Liver (tissue), 9 donors: ENCODE results near the gene ELOVL3. TPM values are rescaled to one million over a fixed set of nuclear protein-coding genes. Genes with fewer than 3 reads are reported as not detected.

ENCODE experiments used
- DNase-seq: peaks from one replicate; pipeline ENCODE4 v3.0.0-alpha.2; 2017; ENCODE audit warnings: low spot score
- H3K27ac ChIP-seq, 2 donors: one replicate each; pipeline ENCODE4 v1.7.0; 2013; ENCODE audit warnings: inconsistent platforms in 2 of 2, low read length in 2 of 2, control low read depth in 1 of 2, low read depth in 1 of 2, mild to moderate bottlenecking in 1 of 2
- H3K27me3 ChIP-seq, 4 donors: one replicate each; pipeline versions ENCODE4 v1.6.1 to v1.7.0; 2013; ENCODE audit warnings: low read length in 3 of 4, inconsistent platforms in 1 of 4, mild to moderate bottlenecking in 1 of 4, moderate library complexity in 1 of 4; ENCODE audit not compliant: control insufficient read depth in 4 of 4, insufficient read depth in 4 of 4
- H3K36me3 ChIP-seq, 4 donors: one replicate each; pipeline versions ENCODE4 v1.6.1 to v1.7.0; 2013; ENCODE audit warnings: low read length in 3 of 4, mild to moderate bottlenecking in 3 of 4, low read depth in 1 of 4, moderate library complexity in 1 of 4; ENCODE audit not compliant: control insufficient read depth in 4 of 4, insufficient read depth in 3 of 4
- H3K4me1 ChIP-seq, 4 donors: one replicate each; pipeline versions ENCODE4 v1.6.1 to v1.7.0; 2013; ENCODE audit warnings: low read length in 3 of 4, mild to moderate bottlenecking in 3 of 4, moderate library complexity in 1 of 4; ENCODE audit not compliant: control insufficient read depth in 4 of 4, insufficient read depth in 4 of 4
- H3K4me3 ChIP-seq, 3 donors: one replicate each; pipeline versions ENCODE4 v1.6.1 to v1.7.0; 2013; ENCODE audit warnings: low read length in 3 of 3, control low read depth in 1 of 3, low read depth in 1 of 3, mild to moderate bottlenecking in 1 of 3
- H3K9ac ChIP-seq, 2 donors: one replicate each; pipeline ENCODE4 v1.7.0; 2013; ENCODE audit warnings: low read length in 2 of 2, mild to moderate bottlenecking in 2 of 2, moderate library complexity in 2 of 2, control low read depth in 1 of 2, low read depth in 1 of 2
- H3K9me3 ChIP-seq, 4 donors: one replicate each; pipeline versions ENCODE4 v1.6.1 to v1.7.0; 2013; ENCODE audit warnings: low read length in 3 of 4; ENCODE audit not compliant: control insufficient read depth in 4 of 4
- EGR1 ChIP-seq, 2 donors: IDR thresholded peaks; 2 replicates each; pipeline ENCODE4 v1.6.1; 2016 to 2018; ENCODE audit warnings: antibody characterized with exemption in 2 of 2, low read depth in 2 of 2
- FOXA1 ChIP-seq: IDR thresholded peaks from 2 replicates; pipeline ENCODE4 v1.6.1; 2016; ENCODE audit warnings: antibody characterized with exemption
- FOXA2 ChIP-seq: IDR thresholded peaks from 2 replicates; pipeline ENCODE4 v1.6.1; 2016; ENCODE audit warnings: antibody characterized with exemption
- GABPA ChIP-seq, 2 donors: IDR thresholded peaks in 1 of 2; conservative IDR thresholded peaks in 1 of 2; 2 replicates each; pipeline ENCODE4 v1.6.1; 2016; ENCODE audit warnings: antibody characterized with exemption in 2 of 2, mild to moderate bottlenecking in 1 of 2, moderate library complexity in 1 of 2
- HNF4A ChIP-seq, 2 donors: conservative IDR thresholded peaks; 2 replicates each; pipeline ENCODE4 v1.6.1; 2016; ENCODE audit warnings: antibody characterized with exemption in 2 of 2, mild to moderate bottlenecking in 2 of 2
- HNF4G ChIP-seq: IDR thresholded peaks from 2 replicates; pipeline ENCODE4 v1.6.1; 2016; ENCODE audit warnings: antibody characterized with exemption
- JUND ChIP-seq, 2 donors: IDR thresholded peaks; 2 replicates each; pipeline ENCODE4 v1.6.1; 2016; ENCODE audit warnings: antibody characterized with exemption in 2 of 2
- MAX ChIP-seq: IDR thresholded peaks from 2 replicates; pipeline ENCODE4 v1.6.1; 2016; ENCODE audit warnings: antibody characterized with exemption
- NR2F2 ChIP-seq: IDR thresholded peaks from 2 replicates; pipeline ENCODE4 v1.6.1; 2016; ENCODE audit warnings: antibody characterized with exemption
- RAD21 ChIP-seq, 2 donors: IDR thresholded peaks; 2 replicates each; pipeline ENCODE4 v1.6.1; 2016; ENCODE audit warnings: antibody characterized with exemption in 2 of 2, mild to moderate bottlenecking in 2 of 2
- RXRA ChIP-seq, 2 donors: IDR thresholded peaks; 2 replicates each; pipeline ENCODE4 v1.6.1; 2017 to 2018; ENCODE audit warnings: antibody characterized with exemption in 2 of 2, mild to moderate bottlenecking in 1 of 2
- TAF1 ChIP-seq: conservative IDR thresholded peaks from 2 replicates; pipeline ENCODE4 v1.6.1; 2016; ENCODE audit warnings: antibody characterized with exemption, mild to moderate bottlenecking
- YY1 ChIP-seq: IDR thresholded peaks from 2 replicates; pipeline ENCODE4 v1.6.1; 2016; ENCODE audit warnings: antibody characterized with exemption, mild to moderate bottlenecking
- WGBS: extraction: QIAGEN DNeasy Blood & Tissue Kit; methylation state at CpG from one replicate; pipeline ENCODE4 v1.1.7; 2013; 5-methylcytosine and 5-hydroxymethylcytosine counted together
- polyA plus RNA-seq, 2 donors: library from polyadenylated mRNA; stranded (reverse) in 1 of 2; unstranded in 1 of 2; fragments of 200-250 nt in 1 of 2; fragments of >200 nt in 1 of 2; fragmentation: Nextera tagmentation in 1 of 2; extraction: Ambion mirVana in 1 of 2; gene quantifications; one replicate each; pipeline versions ENCODE4 v1.2.1 to v1.2.3, GENCODE V29; 2013 to 2015
- total RNA-seq, 2 donors: library from RNA; depleted of rRNA; stranded (reverse); fragments of >200 nt; gene quantifications; one replicate each; pipeline ENCODE4 v1.2.3, GENCODE V29; 2014
- TF ChIP-seq, protein P1 (sequence below): IDR thresholded peaks from 2 replicates; pipeline ENCODE4 v1.6.1; 2016; ENCODE audit warnings: antibody characterized with exemption
- TF ChIP-seq, protein P2 (sequence below): IDR thresholded peaks from 2 replicates; pipeline ENCODE4 v1.6.1; 2016; ENCODE audit warnings: antibody characterized with exemption, mild to moderate bottlenecking
- TF ChIP-seq, protein P3 (sequence below): IDR thresholded peaks from 2 replicates; pipeline ENCODE4 v1.6.1; 2016; ENCODE audit warnings: antibody characterized with exemption
- TF ChIP-seq, protein P4 (sequence below): fragments of 150-350 bp; IDR thresholded peaks from 2 replicates; pipeline ENCODE4 v1.5.1; 2017; ENCODE audit warnings: improper control_type of control experiment, low read depth, low read length; ENCODE audit not compliant: missing input control
- donor health status: healthy.
- donor health status: healthy.
- donor health status: healthy.
- donor health status: healthy.
- donor health status: healthy.

The ELOVL3 gene
- total and polyA plus RNA-seq, 4 donors: 0.42 TPM; not detected in 3

- peaks cover 0 to 4% (median 2%) of the 10 kb centered on the region in 4 donors for H3K36me3 ChIP-seq
- H3K4me3 ChIP-seq: no peak overlapping the region
- H3K27me3 ChIP-seq: no peaks in the 10 kb centered on the region
- H3K4me1 ChIP-seq: peaks cover 0 to under 1% (median 0%) of the 10 kb centered on the region in 4 donors
- no peak for DNase-seq
- TF ChIP-seq GABPA (IDR thresholded peaks at IDR 0.05 in 1 of 2, conservative IDR thresholded peaks at IDR 0.05 in 1 of 2) (no peak), RAD21 (IDR thresholded peaks at IDR 0.05) (no peak), FOXA1 (no peak), MAX (no peak), NR2F2 (no peak), JUND (IDR thresholded peaks at IDR 0.05) (no peak), EGR1 (IDR thresholded peaks at IDR 0.05; ENCODE audit: low read depth in 2 of 2) (no peak), HNF4G (no peak), RXRA (IDR thresholded peaks at IDR 0.05) (no peak), HNF4A (conservative IDR thresholded peaks at IDR 0.05) (no peak), FOXA2 (no peak), TAF1 (no peak), YY1 (no peak)
- TF ChIP-seq, protein P1, sequence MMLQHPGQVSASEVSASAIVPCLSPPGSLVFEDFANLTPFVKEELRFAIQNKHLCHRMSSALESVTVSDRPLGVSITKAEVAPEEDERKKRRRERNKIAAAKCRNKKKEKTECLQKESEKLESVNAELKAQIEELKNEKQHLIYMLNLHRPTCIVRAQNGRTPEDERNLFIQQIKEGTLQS: no peak
- TF ChIP-seq, protein P2, sequence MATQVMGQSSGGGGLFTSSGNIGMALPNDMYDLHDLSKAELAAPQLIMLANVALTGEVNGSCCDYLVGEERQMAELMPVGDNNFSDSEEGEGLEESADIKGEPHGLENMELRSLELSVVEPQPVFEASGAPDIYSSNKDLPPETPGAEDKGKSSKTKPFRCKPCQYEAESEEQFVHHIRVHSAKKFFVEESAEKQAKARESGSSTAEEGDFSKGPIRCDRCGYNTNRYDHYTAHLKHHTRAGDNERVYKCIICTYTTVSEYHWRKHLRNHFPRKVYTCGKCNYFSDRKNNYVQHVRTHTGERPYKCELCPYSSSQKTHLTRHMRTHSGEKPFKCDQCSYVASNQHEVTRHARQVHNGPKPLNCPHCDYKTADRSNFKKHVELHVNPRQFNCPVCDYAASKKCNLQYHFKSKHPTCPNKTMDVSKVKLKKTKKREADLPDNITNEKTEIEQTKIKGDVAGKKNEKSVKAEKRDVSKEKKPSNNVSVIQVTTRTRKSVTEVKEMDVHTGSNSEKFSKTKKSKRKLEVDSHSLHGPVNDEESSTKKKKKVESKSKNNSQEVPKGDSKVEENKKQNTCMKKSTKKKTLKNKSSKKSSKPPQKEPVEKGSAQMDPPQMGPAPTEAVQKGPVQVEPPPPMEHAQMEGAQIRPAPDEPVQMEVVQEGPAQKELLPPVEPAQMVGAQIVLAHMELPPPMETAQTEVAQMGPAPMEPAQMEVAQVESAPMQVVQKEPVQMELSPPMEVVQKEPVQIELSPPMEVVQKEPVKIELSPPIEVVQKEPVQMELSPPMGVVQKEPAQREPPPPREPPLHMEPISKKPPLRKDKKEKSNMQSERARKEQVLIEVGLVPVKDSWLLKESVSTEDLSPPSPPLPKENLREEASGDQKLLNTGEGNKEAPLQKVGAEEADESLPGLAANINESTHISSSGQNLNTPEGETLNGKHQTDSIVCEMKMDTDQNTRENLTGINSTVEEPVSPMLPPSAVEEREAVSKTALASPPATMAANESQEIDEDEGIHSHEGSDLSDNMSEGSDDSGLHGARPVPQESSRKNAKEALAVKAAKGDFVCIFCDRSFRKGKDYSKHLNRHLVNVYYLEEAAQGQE: no peak
- TF ChIP-seq, protein P3, sequence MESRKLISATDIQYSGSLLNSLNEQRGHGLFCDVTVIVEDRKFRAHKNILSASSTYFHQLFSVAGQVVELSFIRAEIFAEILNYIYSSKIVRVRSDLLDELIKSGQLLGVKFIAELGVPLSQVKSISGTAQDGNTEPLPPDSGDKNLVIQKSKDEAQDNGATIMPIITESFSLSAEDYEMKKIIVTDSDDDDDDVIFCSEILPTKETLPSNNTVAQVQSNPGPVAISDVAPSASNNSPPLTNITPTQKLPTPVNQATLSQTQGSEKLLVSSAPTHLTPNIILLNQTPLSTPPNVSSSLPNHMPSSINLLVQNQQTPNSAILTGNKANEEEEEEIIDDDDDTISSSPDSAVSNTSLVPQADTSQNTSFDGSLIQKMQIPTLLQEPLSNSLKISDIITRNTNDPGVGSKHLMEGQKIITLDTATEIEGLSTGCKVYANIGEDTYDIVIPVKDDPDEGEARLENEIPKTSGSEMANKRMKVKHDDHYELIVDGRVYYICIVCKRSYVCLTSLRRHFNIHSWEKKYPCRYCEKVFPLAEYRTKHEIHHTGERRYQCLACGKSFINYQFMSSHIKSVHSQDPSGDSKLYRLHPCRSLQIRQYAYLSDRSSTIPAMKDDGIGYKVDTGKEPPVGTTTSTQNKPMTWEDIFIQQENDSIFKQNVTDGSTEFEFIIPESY: no peak
- TF ChIP-seq, protein P4, sequence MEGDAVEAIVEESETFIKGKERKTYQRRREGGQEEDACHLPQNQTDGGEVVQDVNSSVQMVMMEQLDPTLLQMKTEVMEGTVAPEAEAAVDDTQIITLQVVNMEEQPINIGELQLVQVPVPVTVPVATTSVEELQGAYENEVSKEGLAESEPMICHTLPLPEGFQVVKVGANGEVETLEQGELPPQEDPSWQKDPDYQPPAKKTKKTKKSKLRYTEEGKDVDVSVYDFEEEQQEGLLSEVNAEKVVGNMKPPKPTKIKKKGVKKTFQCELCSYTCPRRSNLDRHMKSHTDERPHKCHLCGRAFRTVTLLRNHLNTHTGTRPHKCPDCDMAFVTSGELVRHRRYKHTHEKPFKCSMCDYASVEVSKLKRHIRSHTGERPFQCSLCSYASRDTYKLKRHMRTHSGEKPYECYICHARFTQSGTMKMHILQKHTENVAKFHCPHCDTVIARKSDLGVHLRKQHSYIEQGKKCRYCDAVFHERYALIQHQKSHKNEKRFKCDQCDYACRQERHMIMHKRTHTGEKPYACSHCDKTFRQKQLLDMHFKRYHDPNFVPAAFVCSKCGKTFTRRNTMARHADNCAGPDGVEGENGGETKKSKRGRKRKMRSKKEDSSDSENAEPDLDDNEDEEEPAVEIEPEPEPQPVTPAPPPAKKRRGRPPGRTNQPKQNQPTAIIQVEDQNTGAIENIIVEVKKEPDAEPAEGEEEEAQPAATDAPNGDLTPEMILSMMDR: no peak
- no peaks in the 10 kb centered on the region for H3K9me3 ChIP-seq
- H3K27ac ChIP-seq: no peak overlapping the region
- 81% methylated on average over 1 of the region's 1 CpG for WGBS
- H3K9ac ChIP-seq: no peak overlapping the region
Measured at GRCh38 chr10:102254426-102254825, 28.3 kb downstream of the ELOVL3 start.
